Stimulated activated naive CD8-positive, alpha-beta T cell treated with anti-CD3 and anti-CD28 coated beads, Interleukin-15, Interleukin-2, amounts not matched to agents 100 ng/mL and 50 ng/mL, for 24 hours (primary cell): Measurements from ENCODE around the gene NKAIN2.
"Not testable (repeated sequence)": the region's sequence is repeated elsewhere in the genome, so short reads cannot be mapped to it uniquely, and the experiment has no call there.

Experiments
- H3K27ac Mint-ChIP-seq: one replicate; pipeline ENCODE4 v1.8.0; 2021; ENCODE audit warnings: mild to moderate bottlenecking, mixed read lengths
- H3K27me3 Mint-ChIP-seq: one replicate; pipeline ENCODE4 v1.8.0; 2021; ENCODE audit warnings: mixed read lengths
- H3K36me3 Mint-ChIP-seq: one replicate; pipeline ENCODE4 v1.8.0; 2021; ENCODE audit warnings: low read depth, mixed read lengths
- H3K4me1 Mint-ChIP-seq: one replicate; pipeline ENCODE4 v1.8.0; 2021; ENCODE audit warnings: low read depth, mixed read lengths
- H3K4me3 Mint-ChIP-seq: one replicate; pipeline ENCODE4 v1.8.0; 2021; ENCODE audit warnings: mild to moderate bottlenecking, mixed read lengths
- H3K9me3 Mint-ChIP-seq: one replicate; pipeline ENCODE4 v1.8.0; 2021; ENCODE audit warnings: mixed read lengths

The NKAIN2 gene

DNA sequence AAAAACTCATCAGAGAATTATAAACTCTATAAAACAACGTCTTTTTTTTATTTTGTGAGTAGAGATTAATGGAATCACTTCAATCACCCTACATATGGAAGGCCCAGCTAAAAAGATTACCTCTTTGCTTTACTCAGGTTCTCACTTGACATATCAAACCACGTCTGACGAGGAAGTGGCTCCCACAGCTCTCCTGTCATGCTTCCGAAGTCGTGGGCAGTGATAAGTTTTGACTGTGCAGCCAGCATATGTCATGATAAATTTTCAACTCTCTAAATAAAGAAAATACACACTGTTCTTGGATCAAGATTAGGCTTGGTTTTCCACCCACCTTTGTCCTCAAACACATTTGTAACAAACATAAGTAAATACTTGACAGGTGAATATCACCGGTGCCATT lies 879.1 kb downstream of the NKAIN2 start:
- Mint-ChIP-seq H3K27me3 (no peaks in the 10 kb centered on the region), H3K4me3 (no peak overlapping the region), H3K9me3 (peaks cover 16% of the 10 kb centered on the region), H3K36me3 (no peaks in the 10 kb centered on the region), H3K27ac (no peak overlapping the region), H3K4me1 (no peaks in the 10 kb centered on the region)

- Mint-ChIP-seq H3K4me3 (no peak overlapping the region), H3K36me3 (no peaks in the 10 kb centered on the region), H3K4me1 (no peaks in the 10 kb centered on the region), H3K27me3 (no peaks in the 10 kb centered on the region), H3K27ac (no peak overlapping the region), H3K9me3 (peaks cover 9% of the 10 kb centered on the region)
These were observed 879.8 kb downstream of the NKAIN2 start for GRCh38 chr6:124683507-124683906.

GRCh38 chr6:124684621-124685020 lies 881.0 kb downstream of the NKAIN2 start:
- H3K4me3 Mint-ChIP-seq: no peak overlapping the region

GRCh38 chr6:124688369-124688768 lies 884.7 kb downstream of the NKAIN2 start:
- H3K4me3 Mint-ChIP-seq: no peak overlapping the region
- no peaks in the 10 kb centered on the region for H3K9me3 Mint-ChIP-seq
- no peaks in the 10 kb centered on the region for H3K27me3 Mint-ChIP-seq
- H3K27ac Mint-ChIP-seq: no peak overlapping the region
- H3K4me1 Mint-ChIP-seq: no peaks in the 10 kb centered on the region
- H3K36me3 Mint-ChIP-seq: no peaks in the 10 kb centered on the region

More at GRCh38 chr6:124684621-124685020, 881.0 kb downstream of the NKAIN2 start:
- Mint-ChIP-seq H3K36me3 (no peaks in the 10 kb centered on the region), H3K27ac (no peak overlapping the region), H3K4me1 (no peaks in the 10 kb centered on the region), H3K9me3 (no peaks in the 10 kb centered on the region), H3K27me3 (no peaks in the 10 kb centered on the region)

DNA sequence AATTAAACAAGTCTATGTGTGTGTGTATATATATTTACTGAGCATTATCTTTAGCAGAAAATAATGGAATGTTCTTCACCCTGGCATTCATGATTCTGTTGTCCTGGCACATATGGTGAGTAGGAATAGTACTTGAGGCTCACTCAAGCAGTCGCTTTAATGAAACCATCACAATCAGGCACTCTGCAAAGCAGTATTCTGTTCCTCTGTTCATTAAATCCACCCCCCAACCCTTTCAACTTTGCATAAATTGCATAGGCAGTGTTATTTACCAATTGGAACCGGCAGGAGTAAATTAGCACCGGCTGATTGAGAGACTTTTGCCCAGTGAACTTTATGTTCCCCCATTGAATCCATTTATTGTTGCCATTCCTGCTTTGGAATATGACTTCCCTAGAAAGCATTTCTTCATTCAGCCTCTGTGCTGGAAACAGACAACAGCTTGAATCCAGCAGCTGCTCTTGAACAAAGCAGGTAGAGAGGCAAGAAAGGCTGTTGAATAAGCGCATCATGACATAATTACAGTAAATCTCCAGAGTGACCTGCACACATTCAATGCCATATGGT lies 890.6 kb downstream of the NKAIN2 start:
- Mint-ChIP-seq H3K4me1 (no peaks in the 10 kb centered on the region), H3K36me3 (no peaks in the 10 kb centered on the region), H3K4me3 (no peak overlapping the region), H3K27me3 (no peaks in the 10 kb centered on the region), H3K9me3 (no peaks in the 10 kb centered on the region), H3K27ac (no peak overlapping the region)

DNA sequence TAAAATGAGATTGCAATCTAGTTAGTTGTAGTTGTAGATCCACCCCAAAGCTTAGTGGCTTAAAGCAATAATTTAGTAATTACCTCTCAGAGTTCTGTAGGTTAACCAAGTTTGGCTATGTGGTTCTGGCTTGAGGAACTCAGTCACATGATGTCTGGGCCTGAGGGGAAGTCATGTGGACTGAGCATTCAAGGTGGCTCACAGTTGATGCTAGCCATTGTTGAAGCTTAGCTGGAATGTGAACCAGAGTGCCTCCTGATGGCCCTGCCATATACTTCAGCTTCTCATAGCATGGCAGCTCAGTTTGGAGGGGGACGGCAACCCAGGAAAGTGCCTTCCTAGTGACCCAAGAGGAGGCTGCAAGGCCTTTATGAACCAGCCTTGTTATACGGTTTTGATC lies 895.4 kb downstream of the NKAIN2 start:
- no peaks in the 10 kb centered on the region for H3K27me3 Mint-ChIP-seq
- H3K27ac Mint-ChIP-seq: no peak overlapping the region
- H3K36me3 Mint-ChIP-seq: no peaks in the 10 kb centered on the region
- H3K4me3 Mint-ChIP-seq: no peak overlapping the region
- peaks cover 5% of the 10 kb centered on the region for H3K9me3 Mint-ChIP-seq
- no peaks in the 10 kb centered on the region for H3K4me1 Mint-ChIP-seq

DNA sequence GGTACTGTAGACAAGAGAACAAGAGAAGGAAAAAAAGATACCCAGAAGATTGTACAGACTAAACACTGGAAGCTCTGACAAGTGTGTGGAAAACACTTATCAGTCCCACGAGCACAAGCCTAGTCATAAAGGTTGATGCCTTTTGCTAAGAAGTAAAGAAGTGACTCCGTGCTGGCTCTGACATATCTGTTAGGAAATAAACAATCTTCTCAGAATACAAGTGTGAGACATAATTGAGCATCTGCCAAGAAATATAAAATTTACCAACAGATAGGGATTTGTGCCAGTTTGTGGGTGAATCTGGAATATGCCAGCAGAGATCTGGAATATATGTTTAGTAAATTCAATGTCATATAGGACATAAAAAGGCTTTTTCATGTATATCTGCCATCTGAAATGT lies 899.9 kb downstream of the NKAIN2 start:
- Mint-ChIP-seq H3K27ac (no peak overlapping the region), H3K9me3 (peaks cover 8% of the 10 kb centered on the region), H3K4me3 (no peak overlapping the region), H3K36me3 (no peaks in the 10 kb centered on the region), H3K27me3 (no peaks in the 10 kb centered on the region), H3K4me1 (no peaks in the 10 kb centered on the region)

- H3K9me3 Mint-ChIP-seq, H3K4me1 Mint-ChIP-seq, H3K4me3 Mint-ChIP-seq, H3K36me3 Mint-ChIP-seq, H3K27ac Mint-ChIP-seq, H3K27me3 Mint-ChIP-seq: not testable (repeated sequence)
These were observed 908.9 kb downstream of the NKAIN2 start for GRCh38 chr6:124712532-124712931.

DNA sequence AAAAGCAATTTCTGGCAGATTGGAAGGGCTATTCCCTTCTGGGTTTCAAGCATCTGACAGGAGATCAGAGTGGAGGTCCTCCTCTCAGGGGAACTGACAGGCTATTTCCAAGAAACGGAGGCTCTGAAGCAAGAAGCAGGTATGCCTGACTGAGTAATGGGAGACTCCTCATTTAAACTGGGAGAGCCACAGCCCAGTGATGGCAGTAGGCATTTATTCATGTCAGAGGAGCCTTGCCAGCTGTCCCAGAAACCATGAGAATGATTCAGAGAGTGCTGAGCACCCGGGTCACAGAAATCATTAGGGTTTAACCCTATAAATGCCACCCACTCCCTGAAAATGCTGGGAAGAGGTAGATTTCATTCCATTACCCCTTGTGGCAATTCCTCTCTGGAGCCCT lies 911.1 kb downstream of the NKAIN2 start:
- Mint-ChIP-seq H3K4me3 (no peak overlapping the region), H3K9me3 (peaks cover 4% of the 10 kb centered on the region), H3K4me1 (no peaks in the 10 kb centered on the region), H3K36me3 (no peaks in the 10 kb centered on the region), H3K27me3 (no peaks in the 10 kb centered on the region), H3K27ac (no peak overlapping the region)

DNA sequence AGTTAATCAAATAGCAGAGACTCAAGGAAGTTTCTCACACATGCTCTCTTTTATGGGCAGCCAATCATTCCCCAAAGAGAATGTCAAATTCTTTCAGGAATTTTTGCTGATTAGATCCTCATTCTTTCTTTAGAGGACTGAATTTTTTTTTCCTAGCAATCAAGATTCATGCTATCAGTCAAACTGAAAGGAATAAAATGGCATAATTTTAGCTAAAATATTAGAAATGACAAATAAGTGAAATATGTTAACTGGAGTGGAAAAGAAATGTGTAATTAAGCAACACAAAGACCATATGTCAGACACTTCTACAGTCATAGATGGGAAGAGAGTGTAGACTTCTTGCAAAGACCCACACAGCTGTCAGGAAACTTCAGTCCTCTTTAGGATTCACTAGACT lies 916.2 kb downstream of the NKAIN2 start:
- H3K4me3 Mint-ChIP-seq: no peak overlapping the region
- H3K9me3 Mint-ChIP-seq: peaks cover 4% of the 10 kb centered on the region
- no peaks in the 10 kb centered on the region for H3K36me3 Mint-ChIP-seq
- no peak overlapping the region for H3K27ac Mint-ChIP-seq
- H3K27me3 Mint-ChIP-seq: no peaks in the 10 kb centered on the region
- no peaks in the 10 kb centered on the region for H3K4me1 Mint-ChIP-seq

- Mint-ChIP-seq H3K4me3 (no peak overlapping the region), H3K9me3 (peaks cover 4% of the 10 kb centered on the region), H3K27ac (no peak overlapping the region), H3K27me3 (no peaks in the 10 kb centered on the region), H3K36me3 (no peaks in the 10 kb centered on the region), H3K4me1 (no peaks in the 10 kb centered on the region)
These were observed 917.7 kb downstream of the NKAIN2 start for GRCh38 chr6:124721331-124721730.

GRCh38 chr6:124722141-124722878 lies 918.6 kb downstream of the NKAIN2 start:
- Mint-ChIP-seq H3K27ac (no peak overlapping the region), H3K36me3 (no peaks in the 10 kb centered on the region), H3K9me3 (peaks cover 4% of the 10 kb centered on the region), H3K27me3 (no peaks in the 10 kb centered on the region), H3K4me1 (no peaks in the 10 kb centered on the region), H3K4me3 (no peak overlapping the region)

- H3K36me3 Mint-ChIP-seq: no peaks in the 10 kb centered on the region
- H3K27me3 Mint-ChIP-seq: no peaks in the 10 kb centered on the region
- H3K4me3 Mint-ChIP-seq: no peak overlapping the region
- H3K9me3 Mint-ChIP-seq: peaks cover 4% of the 10 kb centered on the region
- no peak overlapping the region for H3K27ac Mint-ChIP-seq
- no peaks in the 10 kb centered on the region for H3K4me1 Mint-ChIP-seq
These were observed 920.0 kb downstream of the NKAIN2 start for GRCh38 chr6:124723671-124724070.

DNA sequence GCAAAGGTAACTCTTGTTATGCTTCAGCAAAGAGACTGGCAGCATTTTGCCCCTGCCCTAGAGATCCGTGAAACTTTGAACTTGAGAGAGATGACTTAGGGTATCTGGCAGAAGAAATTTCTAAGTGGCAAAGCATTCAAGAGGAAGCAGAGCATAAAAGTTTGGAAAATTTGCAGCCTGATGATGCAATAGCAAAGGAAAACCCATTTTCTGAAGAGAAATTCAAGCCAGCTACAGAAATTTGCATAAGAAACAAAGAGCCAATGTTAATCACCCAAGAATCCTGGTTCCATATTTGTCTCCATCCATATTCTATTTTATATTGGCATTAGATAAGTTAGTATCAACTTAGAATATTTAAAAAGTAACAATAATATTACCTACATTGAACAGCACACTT lies 934.1 kb downstream of the NKAIN2 start:
- H3K9me3 Mint-ChIP-seq, H3K27me3 Mint-ChIP-seq, H3K4me1 Mint-ChIP-seq, H3K4me3 Mint-ChIP-seq, H3K27ac Mint-ChIP-seq, H3K36me3 Mint-ChIP-seq: not testable (repeated sequence)

- no peaks in the 10 kb centered on the region for H3K27me3 Mint-ChIP-seq
- H3K27ac Mint-ChIP-seq: no peak overlapping the region
- H3K4me1 Mint-ChIP-seq: no peaks in the 10 kb centered on the region
- no peaks in the 10 kb centered on the region for H3K36me3 Mint-ChIP-seq
- no peak overlapping the region for H3K4me3 Mint-ChIP-seq
- peaks cover 3% of the 10 kb centered on the region for H3K9me3 Mint-ChIP-seq
These were observed 934.8 kb downstream of the NKAIN2 start for GRCh38 chr6:124738482-124738881.

DNA sequence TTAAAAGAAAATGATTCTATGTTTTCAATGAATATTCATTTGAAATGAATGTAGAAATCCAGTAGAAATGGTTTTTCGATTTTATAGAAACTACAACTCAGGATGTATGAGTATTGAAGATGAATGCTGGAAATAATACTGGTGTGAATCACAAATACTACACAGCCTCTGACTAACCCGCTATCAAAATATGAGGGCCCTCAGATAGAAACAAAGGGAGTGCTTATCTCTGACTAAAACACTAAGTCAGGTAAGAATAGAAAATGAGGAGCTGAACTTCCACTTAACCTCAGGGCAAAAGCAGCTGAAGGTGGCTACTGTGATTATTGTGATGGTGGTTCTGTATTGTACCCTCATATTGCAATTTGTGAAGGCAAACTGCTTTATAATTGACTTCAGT lies 937.7 kb downstream of the NKAIN2 start:
- H3K4me1 Mint-ChIP-seq: no peaks in the 10 kb centered on the region
- no peaks in the 10 kb centered on the region for H3K27me3 Mint-ChIP-seq
- H3K27ac Mint-ChIP-seq: no peak overlapping the region
- H3K9me3 Mint-ChIP-seq: no peaks in the 10 kb centered on the region
- no peaks in the 10 kb centered on the region for H3K36me3 Mint-ChIP-seq
- H3K4me3 Mint-ChIP-seq: no peak overlapping the region
